Measurements from ENCODE around the gene FAM227A.

The FAM227A gene

GRCh38 chr22:38700789-38701628 is 44.8 kb upstream of the FAM227A start, which contains the start of gene JOSD1:
Gene JOSD1 (minus strand): TSS chr22:38700943. CDS start chr22:38699987, 956 bp downstream.
- Histone ChIP-seq H4K20me1 (ENCODE audit: insufficient read depth, low read length) (no peaks in the 10 kb centered on the region), H3K27me3 (ENCODE audit: low read depth, low read length) (no peaks in the 10 kb centered on the region), H3K79me2 (ENCODE audit: low read length) (peaks cover 47% of the 10 kb centered on the region), H3K9ac (ENCODE audit: low read length) (peak within 1 kb of the TSS; percentile 94), H2AFZ (ENCODE audit: low read depth, low read length) (peak within 1 kb of the TSS; percentile 93), H3K9me3 (ENCODE audit: insufficient read depth, low read length) (no peaks in the 10 kb centered on the region), H3K36me3 (replicated peaks; ENCODE audit: low read depth, low read length) (peaks cover 15% of the 10 kb centered on the region), H3K4me2 (ENCODE audit: low read length) (peak within 1 kb of the TSS; percentile 96), H3K4me3 (ENCODE audit: low read length) (peak within 1 kb of the TSS; percentile 92), H3K4me1 (ENCODE audit: low read length) (peaks cover 24% of the 10 kb centered on the region), H3K27ac (ENCODE audit: low read length) (peak within 1 kb of the TSS; percentile 50)
- TF ChIP-seq, protein P1, sequence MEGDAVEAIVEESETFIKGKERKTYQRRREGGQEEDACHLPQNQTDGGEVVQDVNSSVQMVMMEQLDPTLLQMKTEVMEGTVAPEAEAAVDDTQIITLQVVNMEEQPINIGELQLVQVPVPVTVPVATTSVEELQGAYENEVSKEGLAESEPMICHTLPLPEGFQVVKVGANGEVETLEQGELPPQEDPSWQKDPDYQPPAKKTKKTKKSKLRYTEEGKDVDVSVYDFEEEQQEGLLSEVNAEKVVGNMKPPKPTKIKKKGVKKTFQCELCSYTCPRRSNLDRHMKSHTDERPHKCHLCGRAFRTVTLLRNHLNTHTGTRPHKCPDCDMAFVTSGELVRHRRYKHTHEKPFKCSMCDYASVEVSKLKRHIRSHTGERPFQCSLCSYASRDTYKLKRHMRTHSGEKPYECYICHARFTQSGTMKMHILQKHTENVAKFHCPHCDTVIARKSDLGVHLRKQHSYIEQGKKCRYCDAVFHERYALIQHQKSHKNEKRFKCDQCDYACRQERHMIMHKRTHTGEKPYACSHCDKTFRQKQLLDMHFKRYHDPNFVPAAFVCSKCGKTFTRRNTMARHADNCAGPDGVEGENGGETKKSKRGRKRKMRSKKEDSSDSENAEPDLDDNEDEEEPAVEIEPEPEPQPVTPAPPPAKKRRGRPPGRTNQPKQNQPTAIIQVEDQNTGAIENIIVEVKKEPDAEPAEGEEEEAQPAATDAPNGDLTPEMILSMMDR (IDR thresholded peaks at IDR 0.05; ENCODE audit: low read depth, low read length), result no peak; the same call in 1 of the 2 replicates
- no peak for TF ChIP-seq EZH2phosphoT487 (IDR thresholded peaks at IDR 0.05; ENCODE audit: low read depth)

DNA sequence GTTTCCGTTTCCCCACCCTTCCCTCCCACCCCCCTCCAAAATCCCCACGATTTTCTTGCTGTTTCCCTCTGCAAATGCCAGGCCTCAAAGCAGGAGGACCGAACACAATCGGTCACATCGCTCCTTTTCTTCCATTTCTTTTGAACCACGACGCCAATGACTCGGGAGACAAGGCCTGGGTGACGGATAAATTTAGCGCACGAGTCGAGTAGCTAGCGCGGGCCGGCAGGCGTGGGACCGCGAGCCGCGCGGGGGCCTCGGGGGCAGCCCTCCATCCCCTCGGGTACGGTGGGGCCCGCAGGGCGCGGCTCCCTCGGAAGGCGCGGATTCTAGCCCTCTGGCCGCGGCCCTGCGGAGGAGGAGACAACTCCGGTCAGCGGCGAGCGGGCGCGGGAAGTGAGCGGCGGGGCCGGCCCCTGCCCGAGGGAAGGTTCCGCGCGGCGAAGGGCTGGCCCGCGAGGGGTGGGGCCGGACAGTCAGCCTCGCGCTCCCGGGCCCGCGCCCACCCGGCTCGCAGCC is 44.1 kb upstream of the FAM227A start:
- no peaks in the 10 kb centered on the region for H3K27me3 ChIP-seq (ENCODE audit: low read depth, low read length)
- no peaks in the 10 kb centered on the region for H4K20me1 ChIP-seq (ENCODE audit: insufficient read depth, low read length)
- TF ChIP-seq, protein P1 (IDR thresholded peaks at IDR 0.05; ENCODE audit: low read depth, low read length), result no peak
- TF ChIP-seq EZH2phosphoT487 (IDR thresholded peaks at IDR 0.05; ENCODE audit: low read depth), result no peak
- peak overlapping the region; percentile 92 for H3K4me3 ChIP-seq (ENCODE audit: low read length)
- peak overlapping the region; percentile 96 for H3K4me2 ChIP-seq (ENCODE audit: low read length)
- no peaks in the 10 kb centered on the region for H3K9me3 ChIP-seq (ENCODE audit: insufficient read depth, low read length)
- peaks cover 24% of the 10 kb centered on the region for H3K4me1 ChIP-seq (ENCODE audit: low read length)
- peak overlapping the region; percentile 94 for H3K9ac ChIP-seq (ENCODE audit: low read length)
- H3K79me2 ChIP-seq (ENCODE audit: low read length), result peaks cover 47% of the 10 kb centered on the region
- H2AFZ ChIP-seq (ENCODE audit: low read depth, low read length), result peak overlapping the region; percentile 47
- peaks cover 15% of the 10 kb centered on the region for H3K36me3 ChIP-seq (replicated peaks; ENCODE audit: low read depth, low read length)
- H3K27ac ChIP-seq (ENCODE audit: low read length), result peak overlapping the region; percentile 47

DNA sequence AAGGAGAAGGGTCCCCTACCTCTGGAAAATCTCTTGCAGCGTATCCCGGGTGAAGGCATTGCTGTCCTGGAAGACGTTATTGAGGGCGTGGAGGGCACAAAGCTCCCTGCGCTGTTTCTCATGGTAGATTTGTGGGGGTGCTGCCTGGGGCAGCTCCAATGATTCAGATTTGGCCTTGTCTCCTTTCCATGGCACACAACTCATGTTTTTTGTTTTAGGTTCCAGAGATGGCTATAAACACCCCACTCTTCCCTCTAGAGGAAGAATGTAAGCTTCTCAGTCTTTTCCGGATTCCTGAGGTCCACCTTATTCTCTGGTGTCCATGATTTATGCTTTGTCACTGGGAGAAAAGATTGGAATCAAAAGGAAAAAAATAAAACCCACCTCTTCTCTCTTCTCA is 43.6 kb upstream of the FAM227A start:
- Histone ChIP-seq H3K4me1 (ENCODE audit: low read length) (peaks cover 23% of the 10 kb centered on the region), H2AFZ (ENCODE audit: low read depth, low read length) (no peak overlapping the region), H4K20me1 (ENCODE audit: insufficient read depth, low read length) (no peaks in the 10 kb centered on the region), H3K4me2 (ENCODE audit: low read length) (peak overlapping the region; percentile 96), H3K27ac (ENCODE audit: low read length) (no peak overlapping the region), H3K36me3 (replicated peaks; ENCODE audit: low read depth, low read length) (peaks cover 19% of the 10 kb centered on the region), H3K9ac (ENCODE audit: low read length) (peak overlapping the region; percentile 94), H3K79me2 (ENCODE audit: low read length) (peaks cover 51% of the 10 kb centered on the region), H3K27me3 (ENCODE audit: low read depth, low read length) (no peaks in the 10 kb centered on the region), H3K4me3 (ENCODE audit: low read length) (peak overlapping the region; percentile 92), H3K9me3 (ENCODE audit: insufficient read depth, low read length) (no peaks in the 10 kb centered on the region)
- no peak for TF ChIP-seq EZH2phosphoT487 (IDR thresholded peaks at IDR 0.05; ENCODE audit: low read depth)
- TF ChIP-seq, protein P1 (IDR thresholded peaks at IDR 0.05; ENCODE audit: low read depth, low read length), result no peak

- H3K9me3 ChIP-seq (ENCODE audit: insufficient read depth, low read length), result no peaks in the 10 kb centered on the region
- no peak overlapping the region for H3K9ac ChIP-seq (ENCODE audit: low read length)
- peak overlapping the region; percentile 92 for H3K4me3 ChIP-seq (ENCODE audit: low read length)
- no peak overlapping the region for H2AFZ ChIP-seq (ENCODE audit: low read depth, low read length)
- H3K4me1 ChIP-seq (ENCODE audit: low read length), result peaks cover 18% of the 10 kb centered on the region
- peak overlapping the region; percentile 96 for H3K4me2 ChIP-seq (ENCODE audit: low read length)
- TF ChIP-seq EZH2phosphoT487 (IDR thresholded peaks at IDR 0.05; ENCODE audit: low read depth), result no peak
- TF ChIP-seq, protein P1 (IDR thresholded peaks at IDR 0.05; ENCODE audit: low read depth, low read length), result no peak
- H3K36me3 ChIP-seq (replicated peaks; ENCODE audit: low read depth, low read length), result peaks cover 22% of the 10 kb centered on the region
- no peak overlapping the region for H3K27ac ChIP-seq (ENCODE audit: low read length)
- peaks cover 53% of the 10 kb centered on the region for H3K79me2 ChIP-seq (ENCODE audit: low read length)
- no peaks in the 10 kb centered on the region for H3K27me3 ChIP-seq (ENCODE audit: low read depth, low read length)
- no peaks in the 10 kb centered on the region for H4K20me1 ChIP-seq (ENCODE audit: insufficient read depth, low read length)
Observed at GRCh38 chr22:38699143-38699542, 43.0 kb upstream of the FAM227A start.

All from OCI-LY3 (cell line).